Measurements from ENCODE around the gene OR2F2. TPM values are rescaled to one million over a fixed set of nuclear protein-coding genes. Genes with fewer than 3 reads are reported as not detected.

OR2F2 gene
- total RNA-seq, 2 experiments from 2014 or later, result not detected

GRCh38 chr7:143890558-143890957 lies 44.5 kb upstream of the OR2F2 start:
- POLR2A ChIA-PET, result no interaction called here
- H3K9me3 Mint-ChIP-seq, result peaks cover 12% of the 10 kb centered on the region
- H3K27ac Mint-ChIP-seq, result no peak overlapping the region
- peaks cover 29% of the 10 kb centered on the region for H3K36me3 Mint-ChIP-seq (ENCODE audit: low read depth)
- H3K27me3 Mint-ChIP-seq, result peaks cover 13% of the 10 kb centered on the region
- ATAC-seq (no peak), DNase-seq (no peak)
- H3K4me1 Mint-ChIP-seq (ENCODE audit: low read depth), result peaks cover 9% of the 10 kb centered on the region
- intact Hi-C loops (cut with micrococcal nuclease), result no loop called here
- no peak overlapping the region for H3K4me3 Mint-ChIP-seq
- no peak for TF ChIP-seq CTCF (IDR thresholded peaks at IDR 0.05)
- CTCF ChIA-PET, result interaction anchor here (1.3 to 1.4 kb wide), 2 partner anchors 9 to 11 kb away, joined by 3 to 4 read pairs; no protein-coding TSS in a partner anchor

- DNase-seq (no peak), ATAC-seq (no peak)
- ChIA-PET CTCF (interaction anchor here (2.4 kb wide), 1 partner anchor 11 kb away, joined by 16 read pairs; the partner anchor contains the start of gene TCAF1), POLR2A (interaction anchor here (0.6 kb wide), 1 partner anchor 10 kb away, joined by 4 read pairs; the partner anchor contains the start of gene TCAF1)
- H3K27ac Mint-ChIP-seq, result no peak overlapping the region
- intact Hi-C loops (cut with micrococcal nuclease), result no loop called here
- H3K27me3 Mint-ChIP-seq, result peaks cover 10% of the 10 kb centered on the region
- H3K4me1 Mint-ChIP-seq (ENCODE audit: low read depth), result peaks cover 4% of the 10 kb centered on the region
- no peak overlapping the region for H3K4me3 Mint-ChIP-seq
- H3K36me3 Mint-ChIP-seq (ENCODE audit: low read depth), result peaks cover 29% of the 10 kb centered on the region
- H3K9me3 Mint-ChIP-seq, result peaks cover 12% of the 10 kb centered on the region
- TF ChIP-seq CTCF (IDR thresholded peaks at IDR 0.05), result no peak
Observed at GRCh38 chr7:143891457-143891856, 43.6 kb upstream of the OR2F2 start.

- no peak for TF ChIP-seq CTCF (IDR thresholded peaks at IDR 0.05)
Observed at GRCh38 chr7:143892527-143893300, 42.3 kb upstream of the OR2F2 start.

GRCh38 chr7:143896667-143897066 lies 38.4 kb upstream of the OR2F2 start:
- DNase-seq (no peak), ATAC-seq (no peak)
- ChIA-PET POLR2A (no interaction called here), CTCF (interaction anchor here (0.8 to 1.1 kb wide), 3 partner anchors 11 to 231 kb away, joined by 4 read pairs; no protein-coding TSS in a partner anchor)
- no peak for TF ChIP-seq CTCF (IDR thresholded peaks at IDR 0.05)
- peaks cover 2% of the 10 kb centered on the region for H3K9me3 Mint-ChIP-seq
- H3K27ac Mint-ChIP-seq, result no peak overlapping the region
- H3K4me3 Mint-ChIP-seq, result no peak overlapping the region
- H3K27me3 Mint-ChIP-seq, result no peaks in the 10 kb centered on the region
- H3K36me3 Mint-ChIP-seq (ENCODE audit: low read depth), result peaks cover 10% of the 10 kb centered on the region
- peaks cover 25% of the 10 kb centered on the region for H3K4me1 Mint-ChIP-seq (ENCODE audit: low read depth)
- intact Hi-C loops (cut with micrococcal nuclease), result no loop called here

More at GRCh38 chr7:143892527-143893300, 42.3 kb upstream of the OR2F2 start:
- H3K27ac Mint-ChIP-seq, result no peak overlapping the region
- intact Hi-C loops (cut with micrococcal nuclease), result no loop called here
- no peak for DNase-seq
- H3K27me3 Mint-ChIP-seq, result peaks cover 6% of the 10 kb centered on the region
- ATAC-seq, result peak; percentile 76
- CTCF ChIA-PET, result interaction anchor here (2.4 kb wide), 1 partner anchor 9 kb away, joined by 16 read pairs; the partner anchor contains the start of gene TCAF1
- H3K4me1 Mint-ChIP-seq (ENCODE audit: low read depth), result peaks cover 4% of the 10 kb centered on the region
- H3K36me3 Mint-ChIP-seq (ENCODE audit: low read depth), result peaks cover 29% of the 10 kb centered on the region
- peaks cover 12% of the 10 kb centered on the region for H3K9me3 Mint-ChIP-seq
- H3K4me3 Mint-ChIP-seq, result no peak overlapping the region
- POLR2A ChIA-PET, result no interaction called here

GRCh38 chr7:143898810-143899209 lies 36.2 kb upstream of the OR2F2 start:
- Mint-ChIP-seq H3K27ac (no peak overlapping the region), H3K4me3 (no peak overlapping the region), H3K9me3 (no peaks in the 10 kb centered on the region), H3K27me3 (no peaks in the 10 kb centered on the region), H3K4me1 (ENCODE audit: low read depth) (peaks cover 28% of the 10 kb centered on the region), H3K36me3 (ENCODE audit: low read depth) (peaks cover 2% of the 10 kb centered on the region)
- intact Hi-C loops (cut with micrococcal nuclease), result no loop called here
- no peak for TF ChIP-seq CTCF (IDR thresholded peaks at IDR 0.05)
- DNase-seq (no peak), ATAC-seq (no peak)
- POLR2A ChIA-PET, result no interaction called here
- CTCF ChIA-PET, result interaction anchor here (0.9 kb wide), 1 partner anchor 12 kb away, joined by 3 read pairs; no protein-coding TSS in a partner anchor
